Activated CD4-positive, alpha-beta T cell treated with anti-CD3 and anti-CD28 coated beads for 24 hours (primary cell): Measurements from ENCODE around the gene GALNT17.
"Not testable (repeated sequence)": the region's sequence is repeated elsewhere in the genome, so short reads cannot be mapped to it uniquely, and the experiment has no call there.

ENCODE experiments used
- DNase-seq, 2 donors: peaks; one replicate each; pipeline ENCODE4 v3.0.0-alpha.2; 2020; ENCODE audit warnings: low read depth in 2 of 2

GALNT17 gene

GRCh38 chr7:71691538-71691937, 559.6 kb downstream of the GALNT17 start:
- DNase-seq, result no peak

DNA sequence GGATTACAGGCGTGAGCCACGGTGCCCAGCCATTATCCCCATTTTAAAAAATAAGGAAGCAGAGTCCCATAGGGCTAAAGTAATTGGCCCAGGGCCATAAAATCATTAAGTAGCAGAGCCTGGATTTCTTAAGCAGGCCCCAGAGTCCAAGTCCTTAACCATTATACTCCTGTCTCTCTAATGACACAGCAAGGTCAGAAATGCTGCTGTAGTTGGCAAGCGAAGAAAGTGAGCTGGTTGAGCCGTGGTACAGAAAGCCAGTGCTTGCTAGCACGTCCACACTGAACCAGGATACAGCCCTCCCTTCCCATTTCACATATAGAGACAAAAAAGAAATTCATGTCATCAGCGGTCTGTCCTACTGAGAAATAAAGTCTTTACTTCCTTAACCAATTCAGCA, 562.7 kb downstream of the GALNT17 start:
- no peak for DNase-seq

DNA sequence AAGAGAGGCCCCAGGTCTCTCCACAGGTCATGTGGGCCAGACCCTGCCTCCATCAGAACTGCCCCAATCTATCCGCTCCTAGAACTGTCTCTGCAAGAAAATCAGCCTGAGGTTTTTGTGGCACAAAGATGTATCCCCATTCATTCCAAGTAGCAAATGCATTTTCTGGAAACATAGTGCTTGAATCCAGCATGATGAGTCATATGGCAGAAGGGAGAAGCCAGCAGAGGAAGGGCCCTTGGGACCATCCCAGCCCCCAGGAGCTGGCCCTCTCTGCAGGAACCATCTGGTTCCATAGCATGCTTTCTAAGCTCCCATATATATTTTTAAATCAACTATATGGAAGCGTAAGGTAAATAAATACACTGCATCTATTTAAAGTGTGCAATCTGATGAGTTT, 563.2 kb downstream of the GALNT17 start:
- no peak for DNase-seq

- no peak for DNase-seq
Observed at GRCh38 chr7:71696511-71696910, 564.6 kb downstream of the GALNT17 start.

DNA sequence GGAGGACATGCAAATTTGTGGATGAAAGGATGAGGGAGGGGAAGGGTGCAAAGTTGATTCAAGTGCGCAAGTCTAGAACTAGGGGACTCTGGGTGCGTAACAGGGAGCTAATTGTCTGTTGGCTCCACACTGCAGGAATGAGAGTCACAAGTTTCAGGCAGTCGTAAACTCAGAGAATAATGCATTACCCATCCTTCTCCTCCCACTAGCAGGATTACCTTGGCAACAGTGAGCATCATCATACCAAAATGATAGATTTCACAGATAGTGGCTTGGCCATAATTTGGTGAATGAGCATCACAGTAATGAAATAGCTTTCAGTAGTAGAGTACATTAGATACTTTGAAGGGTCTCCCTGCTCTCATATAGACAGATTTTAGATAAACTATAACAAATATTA, 565.5 kb downstream of the GALNT17 start:
- no peak for DNase-seq

GRCh38 chr7:71705217-71705616, 573.3 kb downstream of the GALNT17 start:
- DNase-seq, result no peak

- DNase-seq, result no peak
Observed at GRCh38 chr7:71705901-71706596, 574.1 kb downstream of the GALNT17 start.

- DNase-seq, result no peak
Observed at GRCh38 chr7:71706597-71706975, 574.6 kb downstream of the GALNT17 start.

DNA sequence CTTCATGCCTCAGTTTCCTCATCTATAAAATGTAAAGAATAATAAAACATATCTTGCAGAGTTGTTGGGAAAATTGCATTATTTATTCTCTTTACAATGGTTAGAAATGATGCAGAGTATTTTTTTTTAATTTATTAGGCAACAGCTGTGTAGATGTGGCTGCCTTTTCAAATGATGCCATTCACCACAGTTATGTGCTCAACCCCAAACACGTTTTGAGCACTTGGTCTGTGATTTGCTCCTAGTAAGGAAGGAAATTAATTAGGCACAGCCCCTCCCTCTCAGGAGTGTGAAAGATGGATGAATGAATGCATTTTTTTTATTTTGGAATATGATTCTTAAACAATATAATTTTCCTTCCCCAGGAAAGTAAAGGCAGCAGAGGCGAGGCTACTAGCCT, 575.1 kb downstream of the GALNT17 start:
- no peak for DNase-seq

- no peak for DNase-seq
Observed at GRCh38 chr7:71708710-71709109, 576.8 kb downstream of the GALNT17 start.

GRCh38 chr7:71710442-71710841, 578.5 kb downstream of the GALNT17 start:
- no peak for DNase-seq

GRCh38 chr7:71712653-71713180, 580.8 kb downstream of the GALNT17 start:
- DNase-seq, result no peak

GRCh38 chr7:71716690-71717089, 584.7 kb downstream of the GALNT17 start:
- DNase-seq, result no peak

DNA sequence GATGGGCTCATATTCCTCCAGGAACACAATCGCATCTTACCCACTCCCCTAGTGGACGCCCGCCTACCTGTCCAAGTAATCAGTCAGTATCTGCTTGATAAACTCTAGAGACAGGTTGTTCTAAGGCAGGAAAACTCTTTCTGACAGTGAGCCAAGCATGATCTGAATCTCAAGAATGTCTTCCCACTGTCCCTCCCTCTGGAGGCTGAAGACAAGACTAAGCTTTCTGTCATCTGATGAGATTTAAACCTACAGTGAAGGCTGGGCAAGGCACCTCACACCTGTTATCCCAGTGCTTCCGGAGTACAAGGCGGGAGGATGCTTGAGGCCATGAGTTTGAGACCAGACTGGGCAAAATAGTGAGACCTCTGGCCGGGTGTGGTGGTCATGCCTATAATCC, 586.6 kb downstream of the GALNT17 start:
- no peak for DNase-seq

DNA sequence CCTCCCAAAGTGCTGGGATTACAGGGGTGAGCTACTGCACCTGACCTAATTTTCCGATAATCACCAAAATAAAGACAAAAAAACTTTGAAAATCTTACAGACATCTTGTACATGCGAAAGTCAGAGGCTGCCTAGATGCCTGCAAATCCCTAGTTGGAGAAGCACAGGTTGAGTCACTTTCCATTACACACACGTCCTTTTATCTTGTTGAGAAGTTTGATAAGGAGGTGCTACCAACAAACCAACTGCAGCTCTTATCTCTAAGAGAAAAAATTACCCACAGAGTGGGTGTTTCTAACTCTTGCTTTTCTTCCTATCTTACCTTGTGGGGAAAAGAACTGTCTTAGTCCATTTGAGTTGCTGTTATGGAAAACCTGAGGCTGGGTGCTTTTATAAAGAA, 589.8 kb downstream of the GALNT17 start:
- no peak for DNase-seq

GRCh38 chr7:71723859-71724258, 591.9 kb downstream of the GALNT17 start:
- DNase-seq, result no peak

DNA sequence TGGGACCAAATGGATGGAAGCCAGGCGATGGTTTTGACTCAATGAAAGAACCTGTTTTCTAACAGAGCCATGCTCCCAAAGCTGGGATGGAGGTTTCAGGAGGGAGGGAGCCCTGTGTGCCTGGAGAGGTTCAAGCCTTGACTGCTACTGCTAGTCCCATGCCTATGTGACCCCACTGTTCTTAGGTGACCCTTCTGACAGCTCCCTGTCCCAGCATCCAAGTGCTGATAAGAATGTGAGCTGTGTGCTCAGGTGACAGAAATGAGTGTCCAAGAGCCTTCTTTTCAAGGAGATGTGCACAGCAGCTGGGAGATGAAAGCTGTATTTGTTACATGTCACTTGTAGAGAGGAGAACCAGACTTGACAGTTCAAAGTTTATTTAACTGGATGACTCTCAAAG, 595.4 kb downstream of the GALNT17 start:
- no peak for DNase-seq

- no peak for DNase-seq
Observed at GRCh38 chr7:71731740-71732139, 599.8 kb downstream of the GALNT17 start.

DNA sequence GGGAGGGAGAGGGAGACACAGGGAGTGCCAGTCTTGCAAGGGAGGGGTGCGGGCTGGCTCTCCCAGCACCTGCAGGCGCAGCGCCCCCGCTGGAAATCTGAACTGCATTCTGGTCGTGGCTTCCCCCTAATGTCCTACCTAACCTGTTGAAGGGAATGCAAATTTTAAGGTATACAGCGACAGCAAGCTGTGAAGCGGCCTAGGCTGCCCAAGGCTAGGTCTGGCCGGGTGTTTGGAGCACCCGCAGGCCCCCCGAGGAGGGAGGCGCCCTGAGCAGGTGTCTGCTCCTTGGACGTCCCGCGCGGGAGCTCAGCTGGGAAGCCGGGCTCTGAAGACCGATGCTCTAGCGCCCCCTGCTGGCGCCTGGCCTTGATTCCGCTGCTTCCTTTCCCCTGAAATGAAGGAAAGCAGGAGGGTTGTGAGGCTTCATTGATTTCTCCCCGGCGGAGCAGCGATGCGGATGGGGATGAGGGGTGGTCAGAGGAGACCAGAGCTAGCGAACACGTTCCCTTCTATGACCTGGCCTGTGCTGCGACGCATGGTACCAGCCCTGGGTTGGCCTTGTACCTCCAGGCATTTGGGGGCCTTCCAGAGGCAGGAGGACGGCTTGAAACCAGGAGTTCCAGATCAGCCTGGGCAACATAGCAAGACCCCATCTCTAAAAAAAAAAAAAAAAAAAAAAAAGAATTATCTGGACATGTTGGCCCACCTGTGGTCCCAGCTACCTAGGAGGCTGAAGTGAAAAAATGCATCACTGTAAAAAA, 601.3 kb downstream of the GALNT17 start:
- DNase-seq, result peak; percentile 46 to 60

- peak; percentile 10 to 20 for DNase-seq
Observed at GRCh38 chr7:71735961-71736556, 604.1 kb downstream of the GALNT17 start.

GRCh38 chr7:71737931-71738540, 606.1 kb downstream of the GALNT17 start:
- DNase-seq, result not testable (repeated sequence)

DNA sequence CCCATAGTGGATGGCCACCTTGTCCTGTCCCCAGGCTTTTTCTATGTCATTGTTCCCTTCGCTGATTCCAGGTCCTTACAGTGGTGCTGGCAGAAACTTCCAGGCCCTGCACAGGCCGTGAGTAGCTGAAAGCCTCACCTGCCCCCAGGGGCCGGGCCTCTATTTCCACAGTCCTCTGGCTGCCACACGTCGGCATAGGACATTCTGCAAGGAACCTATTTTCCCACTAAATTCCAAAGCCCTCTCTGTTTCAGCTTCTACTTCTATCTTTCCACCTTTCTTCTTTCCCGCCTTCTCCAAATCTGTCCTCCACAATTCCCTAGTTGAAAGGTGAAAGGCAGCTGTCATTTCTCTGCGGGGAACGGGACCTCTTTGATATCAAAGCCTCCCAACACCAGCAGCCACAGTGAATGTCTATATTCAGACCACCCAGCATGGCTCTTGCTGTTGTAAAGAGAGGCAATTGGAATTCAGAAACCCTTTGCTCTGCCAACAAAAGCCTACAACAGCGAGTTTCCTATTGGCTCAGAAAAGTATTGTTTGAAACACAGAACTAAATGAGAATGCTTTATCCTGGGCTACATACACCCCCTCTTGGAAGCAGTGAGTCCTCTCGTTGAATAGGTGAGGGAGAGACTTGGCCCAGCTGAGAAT, 607.7 kb downstream of the GALNT17 start:
- no peak for DNase-seq
